ENCODE results near the gene PAX2.

The PAX2 gene

GRCh38 chr10:100773646-100774045 lies 28.3 kb downstream of the PAX2 start:
- in situ Hi-C loops (cut with HindIII; ENCODE audit: low sequenced_read_pairs) = no loop called here
- H3K4me3 ChIP-seq (ENCODE audit: low read depth, low read length) = no peak overlapping the region
- no peak for TF ChIP-seq CTCF (IDR thresholded peaks at IDR 0.05; ENCODE audit: low read depth, low read length, missing control alignments)
- no peak for DNase-seq (ENCODE audit: low read depth)

GRCh38 chr10:100774223-100774622 lies 28.8 kb downstream of the PAX2 start:
- TF ChIP-seq CTCF (IDR thresholded peaks at IDR 0.05; ENCODE audit: low read depth, low read length, missing control alignments) = no peak
- no peak overlapping the region for H3K4me3 ChIP-seq (ENCODE audit: low read depth, low read length)
- in situ Hi-C loops (cut with HindIII; ENCODE audit: low sequenced_read_pairs) = no loop called here
- no peak for DNase-seq (ENCODE audit: low read depth)

- DNase-seq (ENCODE audit: low read depth) = no peak
These were observed 29.5 kb downstream of the PAX2 start for GRCh38 chr10:100774876-100775275.

GRCh38 chr10:100775386-100775785 lies 30.0 kb downstream of the PAX2 start:
- in situ Hi-C loops (cut with HindIII; ENCODE audit: low sequenced_read_pairs) = loop anchor here (5.0 kb wide), 1 partner anchor 98 kb away; no protein-coding TSS in a partner anchor
- H3K4me3 ChIP-seq (ENCODE audit: low read depth, low read length) = no peak overlapping the region
- no peak for TF ChIP-seq CTCF (IDR thresholded peaks at IDR 0.05; ENCODE audit: low read depth, low read length, missing control alignments)
- no peak for DNase-seq (ENCODE audit: low read depth)

More at GRCh38 chr10:100774876-100775275, 29.5 kb downstream of the PAX2 start:
- no peak for TF ChIP-seq CTCF (IDR thresholded peaks at IDR 0.05; ENCODE audit: low read depth, low read length, missing control alignments)
- in situ Hi-C loops (cut with HindIII; ENCODE audit: low sequenced_read_pairs) = loop anchor here (5.0 kb wide), 1 partner anchor 98 kb away; no protein-coding TSS in a partner anchor
- H3K4me3 ChIP-seq (ENCODE audit: low read depth, low read length) = no peak overlapping the region

- H3K4me3 ChIP-seq (ENCODE audit: low read depth, low read length) = no peak overlapping the region
- no peak for TF ChIP-seq CTCF (IDR thresholded peaks at IDR 0.05; ENCODE audit: low read depth, low read length, missing control alignments)
- in situ Hi-C loops (cut with HindIII; ENCODE audit: low sequenced_read_pairs) = loop anchor here (5.0 kb wide), 1 partner anchor 99 kb away; no protein-coding TSS in a partner anchor
- no peak for DNase-seq (ENCODE audit: low read depth)
These were observed 30.5 kb downstream of the PAX2 start for GRCh38 chr10:100775871-100776270.

- no peak for DNase-seq (ENCODE audit: low read depth)
- H3K4me3 ChIP-seq (ENCODE audit: low read depth, low read length) = no peak overlapping the region
- in situ Hi-C loops (cut with HindIII; ENCODE audit: low sequenced_read_pairs) = loop anchor here (5.0 kb wide), 1 partner anchor 99 kb away; no protein-coding TSS in a partner anchor
- no peak for TF ChIP-seq CTCF (IDR thresholded peaks at IDR 0.05; ENCODE audit: low read depth, low read length, missing control alignments)
These were observed 31.3 kb downstream of the PAX2 start for GRCh38 chr10:100776671-100777070.

Data from astrocyte of the cerebellum (primary cell).